KMS-11 (cell line): Measurements from ENCODE around the gene EXOC3L1.

ENCODE experiments used
- H2AFZ ChIP-seq: fragments of 200-600 bp; sonication (generic); 2 replicates; pipeline ENCODE4 v1.6.1; 2016; ENCODE audit warnings: antibody characterized with exemption, mixed run types, low read depth
- H3K27ac ChIP-seq: fragments of 200-600 bp; sonication (generic); 2 replicates; pipeline ENCODE4 v1.6.1; 2016; ENCODE audit warnings: mild to moderate bottlenecking, mixed run types
- H3K27me3 ChIP-seq: fragments of 200-600 bp; sonication (generic); 2 replicates; pipeline ENCODE4 v1.6.1; 2017; ENCODE audit warnings: mild to moderate bottlenecking, low read depth, mixed run types, moderate library complexity; ENCODE audit not compliant: insufficient read depth
- H3K36me3 ChIP-seq: fragments of 200-600 bp; sonication (generic); 2 replicates; pipeline ENCODE4 v1.6.1; 2017; ENCODE audit warnings: mild to moderate bottlenecking, mixed run types; ENCODE audit not compliant: insufficient read depth
- H3K4me1 ChIP-seq: fragments of 200-600 bp; sonication (generic); 2 replicates; pipeline ENCODE4 v1.6.1; 2016; ENCODE audit warnings: mild to moderate bottlenecking, low read depth, mixed run types; ENCODE audit not compliant: poor library complexity, severe bottlenecking
- H3K4me2 ChIP-seq: fragments of 200-600 bp; sonication (generic); 2 replicates; pipeline ENCODE4 v1.7.0; 2016; ENCODE audit warnings: mild to moderate bottlenecking, mixed run types
- H3K4me3 ChIP-seq: fragments of 200-600 bp; sonication (generic); IDR thresholded peaks from 2 replicates; pipeline ENCODE4 v1.6.1; 2017; ENCODE audit warnings: low read depth, low read length, mixed read lengths; ENCODE audit not compliant: insufficient read depth
- H3K79me2 ChIP-seq: fragments of 200-600 bp; sonication (generic); 2 replicates; pipeline ENCODE4 v1.6.1; 2016; ENCODE audit warnings: low read depth, mixed run types; ENCODE audit not compliant: insufficient read depth
- H3K9ac ChIP-seq: fragments of 200-600 bp; sonication (generic); 2 replicates; pipeline ENCODE4 v1.6.1; 2016; ENCODE audit warnings: mild to moderate bottlenecking, mixed run types
- H4K20me1 ChIP-seq: fragments of 200-600 bp; sonication (generic); 2 replicates; pipeline ENCODE4 v1.6.1; 2016; ENCODE audit warnings: mild to moderate bottlenecking, mixed run types; ENCODE audit not compliant: insufficient read depth
- TF ChIP-seq, protein P1 (sequence below): fragments of 200-600 bp; sonication (generic); conservative IDR thresholded peaks from 2 replicates; pipeline ENCODE4 v1.6.1; 2017; ENCODE audit warnings: low read depth, mild to moderate bottlenecking, antibody characterized with exemption, low read length, moderate library complexity, mixed read lengths

The EXOC3L1 gene

DNA sequence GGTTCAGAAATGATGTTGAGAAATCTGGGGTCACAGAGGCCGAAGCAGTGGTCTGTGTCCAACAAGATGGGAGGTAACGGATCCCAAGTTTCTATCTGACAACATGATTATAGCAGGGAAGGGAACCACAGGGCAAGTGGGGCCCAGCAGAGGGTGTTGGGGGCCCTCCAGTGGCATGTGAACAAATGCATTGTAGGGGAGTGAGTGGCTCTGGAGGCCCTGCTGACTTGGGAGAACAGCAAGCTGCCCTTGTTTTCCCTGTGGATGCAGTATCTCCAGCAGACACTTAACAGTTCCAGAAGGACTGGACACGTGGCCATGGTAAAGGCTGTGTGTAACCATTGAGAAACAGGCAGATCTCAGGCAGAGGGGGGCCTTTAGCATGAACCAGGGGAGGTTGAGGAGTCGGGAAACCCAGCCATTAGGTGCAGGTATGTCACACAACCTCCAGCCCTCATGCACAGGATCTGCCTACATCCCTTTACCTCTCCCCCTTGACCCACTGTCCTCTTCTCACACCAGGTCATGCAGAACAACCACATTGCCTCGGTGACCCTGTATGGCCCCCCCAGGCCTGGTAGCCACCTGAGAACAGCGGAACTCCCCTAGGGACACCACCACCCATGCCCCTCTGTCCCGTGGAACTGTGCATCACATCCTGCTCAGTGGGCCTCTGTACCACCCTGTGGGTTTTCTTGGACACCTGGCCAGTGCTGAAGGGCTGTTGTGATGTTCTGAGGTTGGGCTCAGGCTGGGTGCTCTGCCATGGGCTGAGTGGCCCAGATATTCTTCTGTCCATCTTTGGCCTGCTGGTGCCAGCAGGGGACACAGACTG is 43.2 kb downstream of the EXOC3L1 start:
- peaks cover 4% of the 10 kb centered on the region; the same call in 1 of the 2 replicates for H3K36me3 ChIP-seq
- H3K4me2 ChIP-seq: no peak overlapping the region
- H3K27ac ChIP-seq: no peak overlapping the region
- H3K27me3 ChIP-seq: no peaks in the 10 kb centered on the region
- TF ChIP-seq, protein P1, sequence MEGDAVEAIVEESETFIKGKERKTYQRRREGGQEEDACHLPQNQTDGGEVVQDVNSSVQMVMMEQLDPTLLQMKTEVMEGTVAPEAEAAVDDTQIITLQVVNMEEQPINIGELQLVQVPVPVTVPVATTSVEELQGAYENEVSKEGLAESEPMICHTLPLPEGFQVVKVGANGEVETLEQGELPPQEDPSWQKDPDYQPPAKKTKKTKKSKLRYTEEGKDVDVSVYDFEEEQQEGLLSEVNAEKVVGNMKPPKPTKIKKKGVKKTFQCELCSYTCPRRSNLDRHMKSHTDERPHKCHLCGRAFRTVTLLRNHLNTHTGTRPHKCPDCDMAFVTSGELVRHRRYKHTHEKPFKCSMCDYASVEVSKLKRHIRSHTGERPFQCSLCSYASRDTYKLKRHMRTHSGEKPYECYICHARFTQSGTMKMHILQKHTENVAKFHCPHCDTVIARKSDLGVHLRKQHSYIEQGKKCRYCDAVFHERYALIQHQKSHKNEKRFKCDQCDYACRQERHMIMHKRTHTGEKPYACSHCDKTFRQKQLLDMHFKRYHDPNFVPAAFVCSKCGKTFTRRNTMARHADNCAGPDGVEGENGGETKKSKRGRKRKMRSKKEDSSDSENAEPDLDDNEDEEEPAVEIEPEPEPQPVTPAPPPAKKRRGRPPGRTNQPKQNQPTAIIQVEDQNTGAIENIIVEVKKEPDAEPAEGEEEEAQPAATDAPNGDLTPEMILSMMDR: no peak
- H2AFZ ChIP-seq: no peak overlapping the region
- no peak overlapping the region for H3K4me3 ChIP-seq
- H3K4me1 ChIP-seq: peaks cover 2% of the 10 kb centered on the region
- H4K20me1 ChIP-seq: no peaks in the 10 kb centered on the region
- no peak overlapping the region for H3K9ac ChIP-seq
- no peaks in the 10 kb centered on the region for H3K79me2 ChIP-seq

DNA sequence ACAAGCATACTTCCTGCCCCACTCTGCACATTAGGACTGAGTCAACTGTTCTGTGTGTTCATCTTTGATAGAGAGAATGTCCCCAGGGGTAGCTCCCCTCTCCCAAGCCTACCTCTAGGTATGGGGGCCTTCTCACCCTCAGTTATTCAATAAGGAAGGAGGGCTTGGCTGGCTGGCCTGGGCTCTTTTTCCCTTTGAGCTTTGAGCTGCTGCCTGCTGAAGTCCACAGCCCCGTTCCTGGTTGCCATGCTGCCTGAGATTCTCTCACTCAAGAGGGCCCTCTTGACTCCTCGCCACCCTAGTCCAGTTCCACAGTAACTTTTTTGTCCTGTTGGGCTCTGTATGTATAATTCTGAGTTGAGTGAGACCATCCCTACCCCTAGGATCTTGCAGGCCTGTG is 44.2 kb downstream of the EXOC3L1 start:
- H3K27ac ChIP-seq: no peak overlapping the region

DNA sequence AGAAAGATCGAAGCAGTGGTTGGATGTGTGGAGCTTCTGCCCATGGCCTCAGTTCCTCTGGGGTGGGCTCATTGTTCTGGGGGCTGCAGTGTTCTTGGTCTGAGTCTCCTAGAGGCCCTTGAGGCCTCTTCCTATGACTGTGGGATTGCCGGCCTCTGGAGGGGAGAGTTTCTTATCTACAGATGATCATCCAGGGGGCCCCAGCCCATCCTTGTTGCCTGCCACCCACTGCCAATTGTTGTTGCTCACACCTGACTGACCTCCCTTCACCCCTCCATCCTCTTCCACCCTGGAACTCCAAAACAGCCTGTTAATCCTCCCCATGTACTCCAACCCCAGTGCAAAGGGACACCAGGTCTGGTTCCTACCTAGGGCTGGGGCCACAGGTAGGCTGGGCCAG is 45.0 kb downstream of the EXOC3L1 start:
- no peaks in the 10 kb centered on the region for H3K79me2 ChIP-seq
- H2AFZ ChIP-seq: no peak overlapping the region
- no peaks in the 10 kb centered on the region for H3K4me1 ChIP-seq
- no peak overlapping the region for H3K4me2 ChIP-seq
- no peak overlapping the region for H3K4me3 ChIP-seq
- H3K9ac ChIP-seq: no peak overlapping the region
- peaks cover 4% of the 10 kb centered on the region; the same call in 1 of the 2 replicates for H3K36me3 ChIP-seq
- TF ChIP-seq, protein P1: no peak
- no peaks in the 10 kb centered on the region for H3K27me3 ChIP-seq
- no peaks in the 10 kb centered on the region for H4K20me1 ChIP-seq
- H3K27ac ChIP-seq: no peak overlapping the region

More for the DNA sequence above, 44.2 kb downstream of the EXOC3L1 start:
- H3K79me2 ChIP-seq: no peaks in the 10 kb centered on the region
- no peak overlapping the region for H3K9ac ChIP-seq
- H2AFZ ChIP-seq: no peak overlapping the region
- H3K4me2 ChIP-seq: no peak overlapping the region
- H3K4me3 ChIP-seq: no peak overlapping the region
- no peaks in the 10 kb centered on the region for H4K20me1 ChIP-seq
- H3K27me3 ChIP-seq: no peaks in the 10 kb centered on the region
- H3K4me1 ChIP-seq: no peaks in the 10 kb centered on the region
- TF ChIP-seq, protein P1: no peak
- H3K36me3 ChIP-seq: peaks cover 4% of the 10 kb centered on the region; the same call in 1 of the 2 replicates

DNA sequence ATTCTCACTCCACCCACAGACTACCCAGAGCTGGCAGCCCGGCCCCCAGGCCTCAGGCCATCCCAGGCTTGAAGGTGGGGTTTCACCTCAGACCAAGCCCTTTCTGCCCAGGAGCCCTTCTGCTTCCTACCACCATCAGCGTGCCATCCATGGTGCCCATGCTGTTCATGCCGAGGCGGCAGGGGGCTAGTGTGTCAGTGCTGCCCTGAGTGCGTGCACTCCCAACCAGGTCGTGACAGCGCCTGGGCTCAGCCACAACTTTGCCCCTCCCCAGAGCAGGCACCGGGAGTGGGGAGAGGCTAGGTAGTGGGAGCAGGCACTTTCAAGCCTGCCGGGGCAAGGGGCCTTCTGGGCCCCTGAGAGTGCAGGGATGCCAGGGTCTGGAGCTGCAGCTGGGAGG is 47.6 kb downstream of the EXOC3L1 start:
- Histone ChIP-seq H3K27ac (no peak overlapping the region), H3K4me3 (no peak overlapping the region), H3K79me2 (no peaks in the 10 kb centered on the region), H2AFZ (no peak overlapping the region), H3K9ac (no peak overlapping the region), H3K4me1 (no peaks in the 10 kb centered on the region), H3K27me3 (no peaks in the 10 kb centered on the region), H3K4me2 (no peak overlapping the region), H4K20me1 (no peaks in the 10 kb centered on the region), H3K36me3 (peaks cover 4% of the 10 kb centered on the region; the same call in 1 of the 2 replicates)
- TF ChIP-seq, protein P1: no peak
